ENCODE measurements around the gene BMPR1A. TPM values are rescaled to one million over a fixed set of nuclear protein-coding genes. Genes with fewer than 3 reads are reported as not detected.

The BMPR1A gene
- total RNA-seq, 4 donors from 2014 or later = 21.1 to 33.3 (median 26.7) TPM

DNA sequence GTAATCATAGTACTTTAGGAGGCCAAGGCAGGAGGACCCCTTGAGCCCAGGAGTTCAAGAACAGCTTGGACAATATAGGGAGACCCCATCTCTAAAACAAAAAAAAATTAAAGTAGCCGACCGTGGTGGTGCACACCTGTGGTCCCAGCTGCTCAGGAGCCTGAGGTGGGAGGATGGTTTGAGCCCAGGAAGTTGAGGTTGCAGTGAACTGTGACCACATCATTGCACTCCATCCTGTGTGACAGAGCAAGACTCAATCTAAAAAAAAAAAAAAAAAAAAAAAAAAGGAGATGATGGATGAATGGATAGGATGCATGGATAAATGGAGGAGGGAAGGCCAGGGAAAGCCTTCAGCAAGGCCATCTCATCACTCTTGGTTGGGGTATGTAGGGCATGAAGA is 33.4 kb upstream of the BMPR1A start:
- Histone ChIP-seq H3K4me1 (no peaks in the 10 kb centered on the region), H3K9me3 (no peaks in the 10 kb centered on the region), H3K27ac (no peak overlapping the region), H3K27me3 (no peaks in the 10 kb centered on the region), H3K36me3 (no peaks in the 10 kb centered on the region), H3K4me3 (no peak overlapping the region)
- no peak for DNase-seq (ENCODE audit: low spot score in 2 of 2)
- 100% methylated on average over 2 of the region's 2 CpGs for WGBS
- TF ChIP-seq POLR2A (IDR thresholded peaks at IDR 0.05) (no peak), POLR2AphosphoS5 (IDR thresholded peaks at IDR 0.05) (no peak), EP300 (IDR thresholded peaks at IDR 0.05) (no peak)
- TF ChIP-seq, protein P1, sequence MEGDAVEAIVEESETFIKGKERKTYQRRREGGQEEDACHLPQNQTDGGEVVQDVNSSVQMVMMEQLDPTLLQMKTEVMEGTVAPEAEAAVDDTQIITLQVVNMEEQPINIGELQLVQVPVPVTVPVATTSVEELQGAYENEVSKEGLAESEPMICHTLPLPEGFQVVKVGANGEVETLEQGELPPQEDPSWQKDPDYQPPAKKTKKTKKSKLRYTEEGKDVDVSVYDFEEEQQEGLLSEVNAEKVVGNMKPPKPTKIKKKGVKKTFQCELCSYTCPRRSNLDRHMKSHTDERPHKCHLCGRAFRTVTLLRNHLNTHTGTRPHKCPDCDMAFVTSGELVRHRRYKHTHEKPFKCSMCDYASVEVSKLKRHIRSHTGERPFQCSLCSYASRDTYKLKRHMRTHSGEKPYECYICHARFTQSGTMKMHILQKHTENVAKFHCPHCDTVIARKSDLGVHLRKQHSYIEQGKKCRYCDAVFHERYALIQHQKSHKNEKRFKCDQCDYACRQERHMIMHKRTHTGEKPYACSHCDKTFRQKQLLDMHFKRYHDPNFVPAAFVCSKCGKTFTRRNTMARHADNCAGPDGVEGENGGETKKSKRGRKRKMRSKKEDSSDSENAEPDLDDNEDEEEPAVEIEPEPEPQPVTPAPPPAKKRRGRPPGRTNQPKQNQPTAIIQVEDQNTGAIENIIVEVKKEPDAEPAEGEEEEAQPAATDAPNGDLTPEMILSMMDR (IDR thresholded peaks at IDR 0.05) = no peak

DNA sequence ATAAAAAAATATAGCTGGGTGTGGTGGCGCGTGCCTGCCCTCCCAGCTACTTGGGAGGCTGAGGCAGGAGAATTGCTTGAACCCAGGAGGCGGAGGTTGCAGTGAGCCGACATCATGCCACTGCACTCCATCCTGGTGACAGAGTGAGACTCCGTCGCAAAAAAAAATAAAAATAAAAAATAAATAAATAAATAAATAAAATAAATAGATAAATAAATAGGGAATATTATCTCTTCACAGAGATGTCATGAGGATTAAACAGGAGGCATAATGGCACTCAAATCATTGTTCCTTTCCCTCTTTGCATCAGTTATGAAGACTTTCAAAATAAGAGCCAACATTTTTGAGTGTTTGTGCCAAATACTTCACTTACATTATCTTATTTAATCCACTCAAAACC is 32.0 kb upstream of the BMPR1A start:
- no peaks in the 10 kb centered on the region for H3K4me1 ChIP-seq
- H3K9me3 ChIP-seq = no peaks in the 10 kb centered on the region
- TF ChIP-seq EP300 (IDR thresholded peaks at IDR 0.05) = no peak
- TF ChIP-seq, protein P1 (IDR thresholded peaks at IDR 0.05) = no peak
- TF ChIP-seq POLR2AphosphoS5 (IDR thresholded peaks at IDR 0.05) = no peak
- no peak for TF ChIP-seq POLR2A (IDR thresholded peaks at IDR 0.05)
- no peak overlapping the region for H3K4me3 ChIP-seq
- 98% methylated on average over 6 of the region's 6 CpGs for WGBS
- no peaks in the 10 kb centered on the region for H3K27me3 ChIP-seq
- no peaks in the 10 kb centered on the region for H3K36me3 ChIP-seq
- no peak for DNase-seq (ENCODE audit: low spot score in 2 of 2)
- no peak overlapping the region for H3K27ac ChIP-seq

DNA sequence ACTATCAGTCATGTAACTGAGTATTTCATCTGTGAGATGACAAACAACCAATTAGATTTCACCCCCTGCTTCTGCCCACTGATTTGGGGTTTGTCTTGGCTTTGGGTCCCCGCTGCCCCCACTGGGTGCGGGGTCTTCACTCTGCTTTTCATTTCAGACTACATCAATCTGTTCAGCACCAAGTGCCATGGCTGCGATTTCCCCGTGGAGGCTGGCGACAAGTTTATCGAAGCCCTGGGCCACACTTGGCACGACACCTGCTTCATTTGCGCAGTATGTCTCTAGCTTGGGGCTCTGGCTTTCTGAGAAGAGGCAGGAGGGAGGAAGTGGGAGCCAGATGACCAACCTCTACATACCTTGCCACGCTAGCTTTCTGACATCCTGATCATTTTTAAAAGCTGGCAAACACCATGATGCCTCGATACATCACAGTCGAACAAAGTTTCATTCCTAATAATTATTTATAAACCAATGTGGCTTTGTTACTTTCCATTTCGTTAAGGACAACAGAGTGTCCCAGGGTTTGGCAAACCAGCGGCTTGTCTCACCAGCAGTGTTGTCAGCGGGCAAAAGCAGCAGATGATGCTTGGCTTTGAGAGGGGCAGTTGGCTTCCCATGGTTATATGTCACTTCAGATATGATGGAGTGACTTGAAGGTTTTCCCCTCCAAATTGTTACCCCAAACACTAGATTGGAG is 30.3 kb upstream of the BMPR1A start:
- H3K4me1 ChIP-seq = no peaks in the 10 kb centered on the region
- H3K4me3 ChIP-seq = no peak overlapping the region
- H3K9me3 ChIP-seq = no peaks in the 10 kb centered on the region
- H3K36me3 ChIP-seq = no peaks in the 10 kb centered on the region
- H3K27me3 ChIP-seq = no peaks in the 10 kb centered on the region
- TF ChIP-seq POLR2AphosphoS5 (IDR thresholded peaks at IDR 0.05) (no peak), EP300 (IDR thresholded peaks at IDR 0.05) (no peak), POLR2A (IDR thresholded peaks at IDR 0.05) (no peak)
- TF ChIP-seq, protein P1 (IDR thresholded peaks at IDR 0.05) = no peak
- DNase-seq (ENCODE audit: low spot score in 2 of 2) = no peak
- WGBS = 92% methylated on average over 14 of the region's 14 CpGs
- no peak overlapping the region for H3K27ac ChIP-seq

DNA sequence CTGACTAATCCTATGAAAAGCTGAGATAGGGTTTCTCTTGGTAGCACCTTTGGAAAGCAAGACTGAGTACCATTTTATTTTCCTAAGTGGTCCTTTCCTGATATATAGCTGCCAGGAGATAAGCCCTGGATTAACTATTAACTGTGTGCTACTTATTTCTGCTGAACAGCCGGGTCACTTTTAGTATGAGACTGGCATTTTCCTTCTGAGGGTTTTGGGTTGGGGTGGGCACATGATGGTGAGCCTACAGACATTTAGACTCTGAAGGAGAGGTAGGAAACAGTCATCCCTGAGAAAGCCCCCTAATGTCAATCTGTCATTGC is 29.8 kb upstream of the BMPR1A start:
- Histone ChIP-seq H3K27ac (no peak overlapping the region), H3K36me3 (no peaks in the 10 kb centered on the region), H3K9me3 (no peaks in the 10 kb centered on the region), H3K27me3 (no peaks in the 10 kb centered on the region), H3K4me3 (no peak overlapping the region), H3K4me1 (no peaks in the 10 kb centered on the region)
- DNase-seq (ENCODE audit: low spot score in 2 of 2) = no peak
- WGBS = 93% methylated on average over 1 of the region's 1 CpG
- TF ChIP-seq, protein P1 (IDR thresholded peaks at IDR 0.05) = no peak
- TF ChIP-seq EP300 (IDR thresholded peaks at IDR 0.05) = no peak
- TF ChIP-seq POLR2A (IDR thresholded peaks at IDR 0.05) = no peak
- no peak for TF ChIP-seq POLR2AphosphoS5 (IDR thresholded peaks at IDR 0.05)

DNA sequence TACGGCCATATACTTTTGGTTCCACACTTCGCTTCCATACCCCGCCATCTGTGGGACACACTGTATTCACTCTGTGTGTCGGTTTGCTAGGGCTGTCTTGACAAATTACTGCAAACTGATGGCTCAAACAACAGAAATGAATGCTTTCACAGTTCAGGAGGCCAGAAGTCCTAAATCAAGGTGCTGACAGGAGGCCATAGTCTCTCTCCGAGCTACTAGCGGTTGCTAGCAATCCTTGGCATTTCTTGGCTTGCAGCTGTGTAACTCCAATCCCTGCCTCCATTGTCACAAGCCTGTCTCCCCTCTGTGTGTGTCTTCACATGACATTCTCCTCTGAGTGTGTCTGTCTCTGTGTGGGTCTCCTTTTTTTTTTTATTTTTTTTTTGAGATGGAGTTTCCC is 28.9 kb upstream of the BMPR1A start:
- WGBS = 74% methylated on average over 6 of the region's 6 CpGs
- no peak for DNase-seq (ENCODE audit: low spot score in 2 of 2)
- no peak overlapping the region for H3K4me3 ChIP-seq
- no peaks in the 10 kb centered on the region for H3K9me3 ChIP-seq
- no peaks in the 10 kb centered on the region for H3K27me3 ChIP-seq
- H3K27ac ChIP-seq = no peak overlapping the region
- no peaks in the 10 kb centered on the region for H3K4me1 ChIP-seq
- H3K36me3 ChIP-seq = no peaks in the 10 kb centered on the region
- TF ChIP-seq EP300 (IDR thresholded peaks at IDR 0.05) = no peak
- TF ChIP-seq, protein P1 (IDR thresholded peaks at IDR 0.05) = no peak
- TF ChIP-seq POLR2AphosphoS5 (IDR thresholded peaks at IDR 0.05) = no peak
- no peak for TF ChIP-seq POLR2A (IDR thresholded peaks at IDR 0.05)

All from suprapubic skin (tissue), 4 donors.